SK-N-MC (cell line): ENCODE data around the gene LRRC53.

Experiments
- DNase-seq: peaks from one replicate; pipeline ENCODE4 v3.0.0-alpha.2; 2011; ENCODE audit warnings: low read depth, low spot score
- H3K27ac ChIP-seq: fragments of 200-600 bp; sonication (generic); 2 replicates; pipeline ENCODE4 v1.5.1; 2016; ENCODE audit warnings: mixed run types
- H3K36me3 ChIP-seq: fragments of 200-600 bp; sonication (generic); 2 replicates; pipeline ENCODE4 v1.6.1; 2017; ENCODE audit warnings: antibody characterized with exemption, low read length, mixed read lengths; ENCODE audit not compliant: insufficient read depth
- H3K4me3 ChIP-seq: fragments of 200-600 bp; sonication (generic); 2 replicates; pipeline ENCODE4 v1.5.1; 2016
- H3K9ac ChIP-seq: fragments of 200-600 bp; sonication (generic); 2 replicates; pipeline ENCODE4 v1.8.0; 2017; ENCODE audit warnings: mixed run types, mixed read lengths; ENCODE audit not compliant: insufficient read length
- H3K9me3 ChIP-seq: fragments of 200-600 bp; sonication (generic); 2 replicates; pipeline ENCODE4 v1.6.1; 2017; ENCODE audit warnings: low read depth, mild to moderate bottlenecking, antibody characterized with exemption, low read length, moderate library complexity, mixed read lengths
- EZH2 ChIP-seq: fragments of 200-600 bp; sonication (generic); IDR thresholded peaks from one replicate; pipeline ENCODE4 v1.6.1; 2017; ENCODE audit warnings: antibody characterized with exemption
- FOXP2 ChIP-seq: optimal IDR thresholded peaks from 2 replicates; pipeline ENCODE3; 2011; ENCODE audit warnings: mild to moderate bottlenecking, moderate library complexity; ENCODE audit not compliant: insufficient read depth; ENCODE audit errors: extremely low read length, control extremely low read depth
- POLR2AphosphoS5 ChIP-seq: IDR thresholded peaks from 2 replicates; pipeline ENCODE4 v1.6.1; 2012; ENCODE audit warnings: mild to moderate bottlenecking, low read depth, low read length, borderline replicate concordance

Gene LRRC53

GRCh38 chr1:74528123-74528522 is 15.7 kb upstream of the LRRC53 start:
- Histone ChIP-seq H3K9me3 (no peaks in the 10 kb centered on the region), H3K9ac (no peak overlapping the region), H3K27ac (no peak overlapping the region), H3K4me3 (no peak overlapping the region), H3K36me3 (no peaks in the 10 kb centered on the region)
- DNase-seq = no peak
- no peak for TF ChIP-seq POLR2AphosphoS5
- TF ChIP-seq FOXP2 = no peak
- TF ChIP-seq EZH2 = no peak

- no peak for TF ChIP-seq EZH2
- no peak for TF ChIP-seq FOXP2
- TF ChIP-seq POLR2AphosphoS5 = no peak
- no peak for DNase-seq
Measured at GRCh38 chr1:74526708-74527107, 14.3 kb upstream of the LRRC53 start.

GRCh38 chr1:74523873-74524480 is 11.6 kb upstream of the LRRC53 start:
- Histone ChIP-seq H3K27ac (no peak overlapping the region), H3K9ac (no peak overlapping the region), H3K9me3 (no peaks in the 10 kb centered on the region), H3K36me3 (no peaks in the 10 kb centered on the region), H3K4me3 (no peak overlapping the region)
- no peak for DNase-seq
- TF ChIP-seq FOXP2 (no peak), POLR2AphosphoS5 (no peak), EZH2 (no peak)

More at GRCh38 chr1:74526708-74527107, 14.3 kb upstream of the LRRC53 start:
- Histone ChIP-seq H3K9ac (no peak overlapping the region), H3K4me3 (no peak overlapping the region), H3K36me3 (no peaks in the 10 kb centered on the region), H3K27ac (no peak overlapping the region), H3K9me3 (no peaks in the 10 kb centered on the region)

GRCh38 chr1:74522148-74522547 is 9.7 kb upstream of the LRRC53 start:
- Histone ChIP-seq H3K9ac (no peak overlapping the region), H3K36me3 (no peaks in the 10 kb centered on the region), H3K27ac (no peak overlapping the region), H3K4me3 (no peak overlapping the region), H3K9me3 (no peaks in the 10 kb centered on the region)
- DNase-seq = no peak
- TF ChIP-seq FOXP2 (no peak), POLR2AphosphoS5 (no peak), EZH2 (no peak)

- Histone ChIP-seq H3K9ac (no peak overlapping the region), H3K9me3 (no peaks in the 10 kb centered on the region), H3K36me3 (no peaks in the 10 kb centered on the region), H3K4me3 (no peak overlapping the region), H3K27ac (no peak overlapping the region)
- TF ChIP-seq FOXP2 = no peak
- no peak for TF ChIP-seq POLR2AphosphoS5
- no peak for TF ChIP-seq EZH2
- DNase-seq = no peak
Measured at GRCh38 chr1:74517599-74518051, 5.2 kb upstream of the LRRC53 start.

GRCh38 chr1:74513411-74514300 is 1.2 kb upstream of the LRRC53 start:
- Histone ChIP-seq H3K27ac (no peak overlapping the region), H3K4me3 (no peak overlapping the region), H3K36me3 (no peaks in the 10 kb centered on the region), H3K9me3 (no peaks in the 10 kb centered on the region), H3K9ac (no peak overlapping the region)
- no peak for DNase-seq
- TF ChIP-seq EZH2 (no peak), POLR2AphosphoS5 (no peak), FOXP2 (no peak)

GRCh38 chr1:74508449-74508848 is 4.0 kb downstream of the LRRC53 start:
- H3K36me3 ChIP-seq = no peaks in the 10 kb centered on the region
- no peaks in the 10 kb centered on the region for H3K9me3 ChIP-seq
- no peak for DNase-seq
- H3K27ac ChIP-seq = no peak overlapping the region
- TF ChIP-seq POLR2AphosphoS5 = no peak
- no peak for TF ChIP-seq EZH2
- no peak for TF ChIP-seq FOXP2
- no peak overlapping the region for H3K9ac ChIP-seq
- no peak overlapping the region for H3K4me3 ChIP-seq

GRCh38 chr1:74505928-74506710 is 6.3 kb downstream of the LRRC53 start:
- H3K27ac ChIP-seq = no peak overlapping the region
- DNase-seq = no peak

More at GRCh38 chr1:74505928-74506710, 6.3 kb downstream of the LRRC53 start:
- H3K4me3 ChIP-seq = no peak overlapping the region
- no peak for TF ChIP-seq POLR2AphosphoS5
- TF ChIP-seq EZH2 = no peak
- no peak for TF ChIP-seq FOXP2
- no peaks in the 10 kb centered on the region for H3K36me3 ChIP-seq
- H3K9me3 ChIP-seq = no peaks in the 10 kb centered on the region
- no peak overlapping the region for H3K9ac ChIP-seq
